Neural cell (in vitro differentiated cells): ENCODE results near the gene COP1.

Experiments used
- EP300 ChIP-seq: fragments of 450-650 bp; conservative IDR thresholded peaks from 2 replicates; pipeline ENCODE4 v1.6.1; 2014; ENCODE audit warnings: antibody characterized with exemption, mild to moderate bottlenecking, moderate library complexity; ENCODE audit not compliant: poor library complexity, severe bottlenecking
- MXI1 ChIP-seq: fragments of 450-650 bp; conservative IDR thresholded peaks from 2 replicates; pipeline ENCODE4 v1.6.1; 2014; ENCODE audit warnings: antibody characterized with exemption, mild to moderate bottlenecking; ENCODE audit not compliant: poor library complexity, severe bottlenecking
- POLR2AphosphoS5 ChIP-seq: IDR thresholded peaks from 2 replicates; pipeline ENCODE4 v1.6.1; 2012
- RAD21 ChIP-seq: fragments of 450-650 bp; conservative IDR thresholded peaks from 2 replicates; pipeline ENCODE4 v1.6.1; 2014; ENCODE audit warnings: antibody characterized with exemption, mild to moderate bottlenecking, moderate library complexity
- SMC3 ChIP-seq: fragments of 450-650 bp; conservative IDR thresholded peaks from 2 replicates; pipeline ENCODE4 v1.6.1; 2014; ENCODE audit warnings: antibody characterized with exemption, mild to moderate bottlenecking, moderate library complexity; ENCODE audit not compliant: poor library complexity
- TF ChIP-seq, protein P1 (sequence below): fragments of 450-650 bp; IDR thresholded peaks from 2 replicates; pipeline ENCODE4 v1.5.1; 2014; ENCODE audit warnings: antibody characterized with exemption, mild to moderate bottlenecking, moderate library complexity; ENCODE audit not compliant: poor library complexity, severe bottlenecking

DNA sequence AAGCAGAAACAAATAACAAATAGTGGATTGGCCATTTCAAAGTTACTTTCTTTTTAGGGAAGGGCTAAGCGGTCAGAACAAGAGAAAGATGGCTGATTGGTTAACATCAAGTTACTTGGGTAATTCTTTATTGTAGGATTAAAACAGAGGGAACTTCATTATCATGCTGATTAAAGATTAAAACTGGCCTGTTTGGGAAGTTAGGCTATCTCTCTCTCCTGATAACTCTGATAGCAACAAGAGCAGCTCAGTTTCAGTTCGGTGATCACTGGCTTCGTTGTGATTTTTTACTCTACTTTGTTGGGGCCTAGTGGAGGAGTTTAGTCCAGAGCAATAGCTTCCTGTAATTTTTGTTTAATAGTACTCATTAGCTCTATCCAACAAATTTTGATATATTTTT lies 20.5 kb upstream of the COP1 start:
- TF ChIP-seq, protein P1, sequence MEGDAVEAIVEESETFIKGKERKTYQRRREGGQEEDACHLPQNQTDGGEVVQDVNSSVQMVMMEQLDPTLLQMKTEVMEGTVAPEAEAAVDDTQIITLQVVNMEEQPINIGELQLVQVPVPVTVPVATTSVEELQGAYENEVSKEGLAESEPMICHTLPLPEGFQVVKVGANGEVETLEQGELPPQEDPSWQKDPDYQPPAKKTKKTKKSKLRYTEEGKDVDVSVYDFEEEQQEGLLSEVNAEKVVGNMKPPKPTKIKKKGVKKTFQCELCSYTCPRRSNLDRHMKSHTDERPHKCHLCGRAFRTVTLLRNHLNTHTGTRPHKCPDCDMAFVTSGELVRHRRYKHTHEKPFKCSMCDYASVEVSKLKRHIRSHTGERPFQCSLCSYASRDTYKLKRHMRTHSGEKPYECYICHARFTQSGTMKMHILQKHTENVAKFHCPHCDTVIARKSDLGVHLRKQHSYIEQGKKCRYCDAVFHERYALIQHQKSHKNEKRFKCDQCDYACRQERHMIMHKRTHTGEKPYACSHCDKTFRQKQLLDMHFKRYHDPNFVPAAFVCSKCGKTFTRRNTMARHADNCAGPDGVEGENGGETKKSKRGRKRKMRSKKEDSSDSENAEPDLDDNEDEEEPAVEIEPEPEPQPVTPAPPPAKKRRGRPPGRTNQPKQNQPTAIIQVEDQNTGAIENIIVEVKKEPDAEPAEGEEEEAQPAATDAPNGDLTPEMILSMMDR: no peak
- TF ChIP-seq EP300 (no peak), SMC3 (no peak), MXI1 (no peak), POLR2AphosphoS5 (no peak), RAD21 (no peak)
